Measurements from ENCODE around the gene MKX. TPM values are rescaled to one million over a fixed set of nuclear protein-coding genes. Genes with fewer than 3 reads are reported as not detected.

The MKX gene
- total RNA-seq, 4 donors from 2014 or later: 0.28 to 0.94 TPM; not detected in 2

GRCh38 chr10:27625452-27626211 is 120.0 kb downstream of the MKX start:
- H3K36me3 ChIP-seq: no peaks in the 10 kb centered on the region
- no peaks in the 10 kb centered on the region for H3K4me1 ChIP-seq
- H3K4me3 ChIP-seq: no peak overlapping the region
- no peak for DNase-seq
- no peak overlapping the region for H3K27ac ChIP-seq
- no peaks in the 10 kb centered on the region for H3K27me3 ChIP-seq
- TF ChIP-seq CTCF (IDR thresholded peaks at IDR 0.05): no peak
- no peaks in the 10 kb centered on the region for H3K9me3 ChIP-seq

DNA sequence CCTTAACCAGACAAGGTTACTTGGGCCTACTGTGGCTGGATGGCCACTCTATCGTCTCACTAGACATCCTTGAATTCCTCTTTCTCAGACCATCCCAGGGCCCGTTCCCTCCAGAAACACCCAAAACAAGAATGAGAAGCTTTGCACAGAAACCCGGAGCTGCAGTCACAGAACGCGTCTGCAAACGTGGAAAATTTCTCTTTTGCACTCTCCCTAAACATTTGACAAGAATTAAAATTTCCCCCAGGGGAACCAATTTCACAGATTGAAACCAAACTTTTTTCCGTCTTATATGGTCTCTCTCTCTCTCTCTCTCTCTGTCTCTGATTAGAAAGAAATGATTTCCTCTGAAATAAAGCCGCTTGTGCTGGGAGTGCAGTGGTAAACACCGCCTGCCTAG is 120.7 kb downstream of the MKX start:
- Histone ChIP-seq H3K27me3 (no peaks in the 10 kb centered on the region), H3K9me3 (no peaks in the 10 kb centered on the region), H3K36me3 (no peaks in the 10 kb centered on the region), H3K27ac (no peak overlapping the region), H3K4me1 (no peaks in the 10 kb centered on the region), H3K4me3 (no peak overlapping the region)
- TF ChIP-seq POLR2A (IDR thresholded peaks at IDR 0.05) (no peak), CTCF (IDR thresholded peaks at IDR 0.05) (no peak)
- no peak for DNase-seq

Small RNAs within 50 kb of the gene (small RNA-seq; reads per million reads assigned to genes)
- 0 reads per million in 2 donors for gene RN7SKP132

Other genes starting within 250 kb of the MKX start
- gene RAB18, start 241.5 kb downstream of the MKX start, total RNA-seq: 10 to 100 TPM; 16.5 to 46.1 (median 42.7) TPM